Activated CD8-positive, alpha-beta T cell treated with anti-CD3 and anti-CD28 coated beads, Interleukin-2, amount 10 ng/mL, durations not matched to agents 7 days and 5 days (primary cell): Measurements from ENCODE around the gene NHERF2. TPM values are rescaled to one million over a fixed set of nuclear protein-coding genes. Genes with fewer than 3 reads are reported as not detected.
"Not testable (repeated sequence)": the region's sequence is repeated elsewhere in the genome, so short reads cannot be mapped to it uniquely, and the experiment has no call there.

Source experiments
- ATAC-seq: fragments of 150-1000 bp; cut with Tn5 transposase; one replicate; pipeline ENCODE4 v1.10.0; 2021; ENCODE audit warnings: moderate library complexity
- CTCF ChIA-PET: fragments of 350-600 bp; sonication (Branson Sonifier 250); formaldehyde crosslinking; loops from one replicate; lab custom pipeline; 2021; ENCODE audit warnings: antibody characterized with exemption; lab: Charles Lee
- POLR2A ChIA-PET: fragments of 350-600 bp; sonication (Branson Sonifier 250); formaldehyde crosslinking; loops from one replicate; lab custom pipeline; 2021; ENCODE audit warnings: antibody characterized with exemption; lab: Charles Lee
- DNase-seq: peaks from one replicate; pipeline ENCODE4 v3.0.0-alpha.2; 2020
- H3K27ac Mint-ChIP-seq: one replicate; pipeline ENCODE4 v1.8.0; 2021; ENCODE audit warnings: mild to moderate bottlenecking, mixed read lengths
- H3K27me3 Mint-ChIP-seq: one replicate; pipeline ENCODE4 v1.8.0; 2021; ENCODE audit warnings: low read depth, mixed read lengths
- H3K36me3 Mint-ChIP-seq: one replicate; pipeline ENCODE4 v1.8.0; 2021; ENCODE audit warnings: low read depth, mixed read lengths
- H3K4me1 Mint-ChIP-seq: one replicate; pipeline ENCODE4 v1.8.0; 2021; ENCODE audit warnings: low read depth, mixed read lengths
- H3K4me3 Mint-ChIP-seq: one replicate; pipeline ENCODE4 v1.8.0; 2021; ENCODE audit warnings: mild to moderate bottlenecking, mixed read lengths
- H3K9me3 Mint-ChIP-seq: one replicate; pipeline ENCODE4 v1.8.0; 2022; ENCODE audit warnings: mixed read lengths; ENCODE audit not compliant: insufficient read depth
- total RNA-seq, 2 experiments: library from RNA; stranded (reverse); gene quantifications; one replicate each; pipeline ENCODE4 v1.2.3, GENCODE V29; 2021

The NHERF2 gene
- total RNA-seq, 2 experiments from 2014 or later, result 1.4 to 2.8 TPM

- peaks cover 22% of the 10 kb centered on the region for H3K27me3 Mint-ChIP-seq
- no peak for ATAC-seq
- ChIA-PET CTCF (no interaction called here), POLR2A (no interaction called here)
- H3K9me3 Mint-ChIP-seq, result no peaks in the 10 kb centered on the region
- no peaks in the 10 kb centered on the region for H3K36me3 Mint-ChIP-seq
- no peak overlapping the region for H3K4me3 Mint-ChIP-seq
- H3K27ac Mint-ChIP-seq, result no peak overlapping the region
- no peak for DNase-seq
- peaks cover 13% of the 10 kb centered on the region for H3K4me1 Mint-ChIP-seq
Observed at GRCh38 chr16:2029350-2029749, 2.6 kb downstream of the NHERF2 start.

- H3K27ac Mint-ChIP-seq, result no peak overlapping the region
- POLR2A ChIA-PET, result no interaction called here
- peaks cover 12% of the 10 kb centered on the region for H3K4me1 Mint-ChIP-seq
- ATAC-seq, result no peak
- peaks cover 22% of the 10 kb centered on the region for H3K27me3 Mint-ChIP-seq
- no peak overlapping the region for H3K4me3 Mint-ChIP-seq
- no peaks in the 10 kb centered on the region for H3K9me3 Mint-ChIP-seq
- CTCF ChIA-PET, result interaction anchor here (0.8 kb wide), 1 partner anchor 110 kb away, joined by 4 read pairs; no protein-coding TSS in a partner anchor
- no peak for DNase-seq
- no peaks in the 10 kb centered on the region for H3K36me3 Mint-ChIP-seq
Observed at GRCh38 chr16:2030036-2030435, 3.3 kb downstream of the NHERF2 start.

- peaks cover 8% of the 10 kb centered on the region for H3K4me1 Mint-ChIP-seq
- H3K27me3 Mint-ChIP-seq, result peaks cover 14% of the 10 kb centered on the region
- H3K9me3 Mint-ChIP-seq, result no peaks in the 10 kb centered on the region
- ATAC-seq (no peak), DNase-seq (no peak)
- H3K36me3 Mint-ChIP-seq, result no peaks in the 10 kb centered on the region
- ChIA-PET POLR2A (no interaction called here), CTCF (no interaction called here)
- no peak overlapping the region for H3K27ac Mint-ChIP-seq
- H3K4me3 Mint-ChIP-seq, result no peak overlapping the region
Observed at GRCh38 chr16:2031081-2031577, 4.4 kb downstream of the NHERF2 start.

GRCh38 chr16:2032285-2033056 is 5.8 kb downstream of the NHERF2 start:
- Mint-ChIP-seq H3K27me3 (peaks cover 11% of the 10 kb centered on the region), H3K9me3 (no peaks in the 10 kb centered on the region), H3K27ac (peak overlapping the region; percentile 39), H3K4me3 (no peak overlapping the region), H3K4me1 (peaks cover 5% of the 10 kb centered on the region), H3K36me3 (no peaks in the 10 kb centered on the region)
- no peak for DNase-seq
- ChIA-PET POLR2A (interaction anchor here (0.8 kb wide), 2 partner anchors 24 to 122 kb away, joined by 3 read pairs; no protein-coding TSS in a partner anchor), CTCF (interaction anchor here (1.2 kb wide), 1 partner anchor 108 kb away, joined by 6 read pairs; no protein-coding TSS in a partner anchor)
- ATAC-seq, result no peak

- Mint-ChIP-seq H3K36me3 (no peaks in the 10 kb centered on the region), H3K27ac (no peak overlapping the region), H3K4me1 (peaks cover 3% of the 10 kb centered on the region), H3K9me3 (no peaks in the 10 kb centered on the region), H3K27me3 (peaks cover 3% of the 10 kb centered on the region), H3K4me3 (peak overlapping the region; percentile 36)
- ChIA-PET POLR2A (no interaction called here), CTCF (interaction anchor here (1.2 kb wide), 1 partner anchor 107 kb away, joined by 6 read pairs; no protein-coding TSS in a partner anchor)
- ATAC-seq, result no peak
- DNase-seq, result no peak
Observed at GRCh38 chr16:2033057-2033908, 6.6 kb downstream of the NHERF2 start.

GRCh38 chr16:2033909-2034695 is 7.4 kb downstream of the NHERF2 start:
- H3K36me3 Mint-ChIP-seq, H3K9me3 Mint-ChIP-seq, H3K27me3 Mint-ChIP-seq, H3K27ac Mint-ChIP-seq, CTCF ChIA-PET, DNase-seq, H3K4me1 Mint-ChIP-seq, POLR2A ChIA-PET, ATAC-seq: not testable (repeated sequence)
- peak overlapping the region; percentile 36 for H3K4me3 Mint-ChIP-seq

- no peaks in the 10 kb centered on the region for H3K9me3 Mint-ChIP-seq
- CTCF ChIA-PET, result no interaction called here
Observed at GRCh38 chr16:2034696-2035430, 8.2 kb downstream of the NHERF2 start.

GRCh38 chr16:2035431-2036199 is 8.9 kb downstream of the NHERF2 start:
- Mint-ChIP-seq H3K4me1 (peaks cover 3% of the 10 kb centered on the region), H3K36me3 (no peaks in the 10 kb centered on the region), H3K27me3 (no peaks in the 10 kb centered on the region), H3K9me3 (no peaks in the 10 kb centered on the region), H3K4me3 (no peak overlapping the region), H3K27ac (no peak overlapping the region)
- ChIA-PET CTCF (no interaction called here), POLR2A (no interaction called here)
- no peak for ATAC-seq
- no peak for DNase-seq

More at GRCh38 chr16:2034696-2035430, 8.2 kb downstream of the NHERF2 start:
- ATAC-seq, result no peak
- Mint-ChIP-seq H3K27ac (no peak overlapping the region), H3K4me3 (no peak overlapping the region), H3K36me3 (no peaks in the 10 kb centered on the region), H3K27me3 (no peaks in the 10 kb centered on the region), H3K4me1 (peaks cover 3% of the 10 kb centered on the region)
- no peak for DNase-seq
- POLR2A ChIA-PET, result no interaction called here

- Mint-ChIP-seq H3K4me3 (no peak overlapping the region), H3K27me3 (no peaks in the 10 kb centered on the region), H3K4me1 (peaks cover 3% of the 10 kb centered on the region), H3K27ac (no peak overlapping the region), H3K36me3 (no peaks in the 10 kb centered on the region), H3K9me3 (no peaks in the 10 kb centered on the region)
- ChIA-PET POLR2A (no interaction called here), CTCF (no interaction called here)
- ATAC-seq (no peak), DNase-seq (no peak)
Observed at GRCh38 chr16:2036200-2036966, 9.7 kb downstream of the NHERF2 start.

GRCh38 chr16:2037115-2037514 is 10.4 kb downstream of the NHERF2 start:
- Mint-ChIP-seq H3K4me1 (peaks cover 3% of the 10 kb centered on the region), H3K9me3 (no peaks in the 10 kb centered on the region), H3K27me3 (no peaks in the 10 kb centered on the region), H3K4me3 (no peak overlapping the region), H3K27ac (no peak overlapping the region), H3K36me3 (no peaks in the 10 kb centered on the region)
- DNase-seq (no peak), ATAC-seq (no peak)
- CTCF ChIA-PET, result no interaction called here
- POLR2A ChIA-PET, result no interaction called here
